Bronchial epithelial cell (primary cell): ENCODE results near the gene IP6K3. TPM values are rescaled to one million over a fixed set of nuclear protein-coding genes. Genes with fewer than 3 reads are reported as not detected.

Experiments
- DNase-seq: peaks from one replicate; pipeline ENCODE4 v3.0.0-alpha.2; 2010; ENCODE audit warnings: low read depth
- FAIRE-seq: peaks from 2 replicates; lab custom pipeline; 2011; peaks lifted over from hg19 to GRCh38; lab: Jason Lieb, UNC
- H3K27me3 ChIP-seq: 2 replicates; pipeline ENCODE4 v1.5.1; 2011; ENCODE audit warnings: low read length; ENCODE audit not compliant: control insufficient read depth, insufficient read depth
- H3K36me3 ChIP-seq: 2 replicates; pipeline ENCODE4 v1.5.1; 2011; ENCODE audit warnings: low read length; ENCODE audit not compliant: control insufficient read depth, insufficient read depth
- H3K4me3 ChIP-seq: 2 replicates; pipeline ENCODE4 v1.5.1; 2011; ENCODE audit warnings: mild to moderate bottlenecking, low read depth, low read length, control low read depth
- total RNA-seq: library from RNA; depleted of rRNA; stranded (reverse); fragments of >200 nt; gene quantifications from 2 replicates; pipeline ENCODE4 v1.2.1, GENCODE V29; 2014
- TF ChIP-seq, protein P1 (sequence below): IDR thresholded peaks from 2 replicates; pipeline ENCODE4 v1.5.1; 2011; ENCODE audit warnings: mild to moderate bottlenecking, moderate library complexity, low read length, control low read depth, inconsistent platforms; ENCODE audit not compliant: insufficient read depth, severe bottlenecking

IP6K3 gene
- total RNA-seq, 1 donor from 2014 or later = under 0.01 TPM

DNA sequence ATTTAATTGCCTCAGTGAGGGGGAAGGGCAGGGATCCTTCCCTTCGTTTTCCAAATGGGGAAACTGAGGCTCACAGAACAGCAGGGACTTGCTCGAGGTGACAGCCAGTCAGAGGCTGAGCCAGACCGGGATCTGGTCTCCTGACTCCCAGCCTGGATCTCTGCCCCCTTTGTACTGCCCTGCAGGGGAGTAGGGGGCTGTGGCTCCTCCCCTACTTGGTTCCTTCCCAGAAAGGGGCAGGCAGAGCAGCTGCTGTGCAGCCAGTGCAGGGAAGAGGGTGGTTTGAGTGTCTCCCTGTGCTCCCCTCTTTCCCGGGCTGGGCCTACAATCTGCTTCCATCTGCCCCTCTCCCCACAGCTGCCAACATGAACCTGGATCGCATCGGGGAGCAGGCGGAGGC, 72.9 kb downstream of the IP6K3 start:
- DNase-seq (no peak), FAIRE-seq (no peak)
- no peaks in the 10 kb centered on the region for H3K27me3 ChIP-seq
- TF ChIP-seq, protein P1, sequence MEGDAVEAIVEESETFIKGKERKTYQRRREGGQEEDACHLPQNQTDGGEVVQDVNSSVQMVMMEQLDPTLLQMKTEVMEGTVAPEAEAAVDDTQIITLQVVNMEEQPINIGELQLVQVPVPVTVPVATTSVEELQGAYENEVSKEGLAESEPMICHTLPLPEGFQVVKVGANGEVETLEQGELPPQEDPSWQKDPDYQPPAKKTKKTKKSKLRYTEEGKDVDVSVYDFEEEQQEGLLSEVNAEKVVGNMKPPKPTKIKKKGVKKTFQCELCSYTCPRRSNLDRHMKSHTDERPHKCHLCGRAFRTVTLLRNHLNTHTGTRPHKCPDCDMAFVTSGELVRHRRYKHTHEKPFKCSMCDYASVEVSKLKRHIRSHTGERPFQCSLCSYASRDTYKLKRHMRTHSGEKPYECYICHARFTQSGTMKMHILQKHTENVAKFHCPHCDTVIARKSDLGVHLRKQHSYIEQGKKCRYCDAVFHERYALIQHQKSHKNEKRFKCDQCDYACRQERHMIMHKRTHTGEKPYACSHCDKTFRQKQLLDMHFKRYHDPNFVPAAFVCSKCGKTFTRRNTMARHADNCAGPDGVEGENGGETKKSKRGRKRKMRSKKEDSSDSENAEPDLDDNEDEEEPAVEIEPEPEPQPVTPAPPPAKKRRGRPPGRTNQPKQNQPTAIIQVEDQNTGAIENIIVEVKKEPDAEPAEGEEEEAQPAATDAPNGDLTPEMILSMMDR = no peak
- peaks cover 67% of the 10 kb centered on the region for H3K36me3 ChIP-seq
- H3K4me3 ChIP-seq = no peak overlapping the region

DNA sequence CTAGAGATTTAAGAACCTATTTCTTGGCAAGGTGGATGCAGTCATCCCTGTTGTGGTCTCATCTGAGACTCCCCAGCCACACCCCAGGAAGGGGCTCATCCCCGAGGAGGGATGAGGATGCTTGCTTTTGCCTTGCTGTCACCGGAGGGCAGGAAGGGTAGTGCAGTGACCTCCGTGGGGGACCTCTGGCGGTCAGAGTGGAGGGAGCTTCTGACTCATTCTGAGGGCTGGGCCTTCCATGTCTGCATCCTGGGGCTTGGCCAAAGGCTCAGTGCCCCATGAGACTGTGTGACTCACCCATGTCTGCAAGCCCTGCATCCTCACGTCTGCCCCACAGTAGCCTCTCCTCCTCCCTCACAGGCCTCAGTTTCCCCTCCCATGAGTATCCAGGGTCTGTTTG, 73.9 kb downstream of the IP6K3 start:
- no peak overlapping the region for H3K4me3 ChIP-seq
- FAIRE-seq (peak; percentile 98), DNase-seq (peak; percentile 93)
- no peaks in the 10 kb centered on the region for H3K27me3 ChIP-seq
- TF ChIP-seq, protein P1 = peak; percentile 82
- peaks cover 66% of the 10 kb centered on the region for H3K36me3 ChIP-seq

DNA sequence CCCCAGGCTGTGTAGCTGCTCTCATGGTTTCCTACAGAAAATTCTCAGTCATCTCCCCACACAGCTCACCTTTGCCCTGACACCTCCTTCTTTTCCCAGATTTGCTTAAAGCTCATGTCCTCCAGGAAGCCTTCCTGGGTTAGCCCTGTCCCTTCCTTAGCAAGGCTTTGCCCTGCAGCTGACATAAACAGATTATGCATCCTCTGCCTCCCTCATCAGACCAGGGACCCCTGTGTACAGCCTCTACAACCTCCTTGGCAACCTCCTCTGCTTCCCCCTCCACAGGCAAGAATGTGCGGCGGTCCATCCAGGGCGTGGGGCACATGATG, 75.0 kb downstream of the IP6K3 start:
- no peak for FAIRE-seq
- no peak for DNase-seq
- TF ChIP-seq, protein P1 = no peak
- Histone ChIP-seq H3K4me3 (no peak overlapping the region), H3K27me3 (no peaks in the 10 kb centered on the region), H3K36me3 (peaks cover 64% of the 10 kb centered on the region)

Other genes with a start within 250 kb of the IP6K3 start
- gene BAK1, start 166.6 kb downstream of the IP6K3 start, total RNA-seq = 25.5 and 47.5 TPM in 2 replicates
- gene ITPR3, start 125.6 kb downstream of the IP6K3 start, total RNA-seq = 66.6 and 95.6 TPM in 2 replicates
- gene UQCC2, start 35.2 kb downstream of the IP6K3 start, total RNA-seq = 47.1 and 49.7 TPM in 2 replicates
- gene LEMD2, start 42.2 kb upstream of the IP6K3 start, total RNA-seq = 62.6 and 66.9 TPM in 2 replicates
- gene MLN, start 57.1 kb upstream of the IP6K3 start, total RNA-seq = not detected in 2 replicates